ENCODE measurements around the gene DIDO1.

Gene DIDO1

DNA sequence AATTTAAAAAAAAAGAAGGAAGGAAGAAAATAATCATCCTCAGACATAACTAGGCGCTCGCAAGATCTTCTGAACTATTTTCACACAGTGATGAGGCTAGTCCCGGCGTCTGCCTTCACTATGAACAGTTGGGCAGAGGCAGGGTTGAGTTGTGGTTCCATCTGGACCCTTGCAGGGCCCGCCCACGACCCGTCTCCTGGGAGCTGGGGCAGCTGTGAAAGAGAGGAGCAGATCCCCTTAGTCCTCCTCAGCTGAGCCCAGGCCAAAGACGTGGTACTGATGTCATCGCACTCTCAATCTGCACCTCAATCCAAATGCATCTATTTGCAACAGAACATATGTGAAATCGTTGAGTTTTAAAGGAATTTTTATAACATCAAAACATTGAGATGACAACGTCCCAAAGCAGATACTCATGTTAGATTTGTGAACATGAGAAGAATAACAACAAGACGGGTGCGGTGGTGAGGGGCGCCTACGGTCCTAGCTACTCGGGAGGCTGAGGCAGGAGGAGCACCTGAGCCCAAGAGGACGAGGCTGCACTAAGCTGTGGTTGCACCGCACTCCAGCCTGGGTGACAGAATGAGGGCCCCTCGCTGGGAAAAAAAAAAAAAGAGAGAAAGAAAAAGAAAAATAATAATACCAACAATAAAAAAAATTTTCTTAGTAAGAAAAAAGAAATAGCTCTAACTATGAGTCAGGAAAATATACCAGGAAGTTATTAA is 80.0 kb downstream of the DIDO1 start:
- DNase-seq, result peak; percentile 81

GRCh38 chr20:62845416-62846160 is 80.7 kb downstream of the DIDO1 start:
- no peak for DNase-seq

GRCh38 chr20:62844182-62844581 is 82.1 kb downstream of the DIDO1 start:
- no peak for DNase-seq

- no peak for DNase-seq
These were observed 82.6 kb downstream of the DIDO1 start for GRCh38 chr20:62843656-62844055.

GRCh38 chr20:62841705-62842212 is 84.5 kb downstream of the DIDO1 start:
- DNase-seq, result no peak

DNA sequence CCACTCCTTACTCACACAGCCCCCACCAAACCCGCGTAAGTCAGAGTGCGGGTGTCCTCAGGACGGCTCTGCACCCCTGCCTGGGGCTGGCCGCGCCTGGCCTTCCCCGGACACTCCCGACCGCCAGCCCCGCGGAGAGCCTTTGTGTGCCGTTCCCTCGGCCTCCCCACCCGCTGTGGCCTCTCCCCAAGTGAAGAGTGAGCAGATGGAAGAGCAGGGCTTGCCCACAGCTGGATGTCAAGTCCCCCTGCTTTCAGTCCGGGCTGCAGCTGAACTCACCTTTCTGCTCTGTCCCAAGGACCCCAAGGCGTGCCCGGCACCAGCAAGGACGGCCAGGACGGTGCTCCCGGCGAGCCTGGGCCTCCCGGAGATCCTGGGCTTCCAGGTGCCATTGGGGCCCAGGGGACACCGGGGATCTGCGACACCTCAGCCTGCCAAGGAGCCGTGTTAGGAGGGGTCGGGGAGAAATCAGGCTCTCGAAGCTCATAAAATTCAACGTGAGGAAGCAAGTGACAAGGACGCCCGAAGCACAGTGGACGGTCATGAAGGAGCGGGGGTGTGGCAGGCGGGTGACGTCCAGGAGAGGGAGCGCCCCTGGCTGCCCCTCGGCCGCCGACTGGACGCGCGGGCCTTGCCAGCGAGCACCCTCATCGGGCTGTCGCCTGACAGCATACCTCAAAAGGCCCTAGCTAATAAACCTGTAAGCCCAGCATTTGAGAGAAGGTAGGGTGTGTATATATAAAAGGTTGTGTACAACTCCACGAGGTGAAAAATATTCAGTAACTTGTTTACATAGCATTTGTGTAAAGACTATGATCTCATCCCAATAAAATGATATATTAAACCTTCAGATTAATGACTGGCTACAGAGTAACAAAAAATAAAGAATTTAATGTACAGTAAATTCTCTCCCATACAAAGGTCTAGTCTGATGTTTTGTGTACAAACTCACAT is 85.8 kb downstream of the DIDO1 start:
- DNase-seq, result no peak

DNA sequence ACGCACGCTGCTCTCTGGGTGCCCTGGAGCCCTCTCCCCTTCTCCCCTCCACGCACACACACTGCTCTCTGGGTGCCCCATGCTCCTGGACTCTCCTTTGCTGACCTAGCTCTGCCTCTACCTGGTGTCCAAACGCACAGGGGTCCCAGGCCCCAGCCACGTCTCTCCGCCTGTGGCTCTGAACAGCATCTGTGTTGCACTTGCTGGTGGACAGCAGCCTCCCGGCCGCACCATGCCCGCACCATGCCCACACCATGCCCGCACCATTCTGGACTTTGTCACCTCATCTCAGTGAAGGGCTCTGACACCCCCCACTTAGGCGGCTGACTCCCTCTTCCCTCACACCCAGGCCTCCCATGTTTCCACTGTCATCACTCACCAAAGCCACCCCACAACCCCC is 86.5 kb downstream of the DIDO1 start:
- no peak for DNase-seq

- DNase-seq, result no peak
These were observed 87.0 kb downstream of the DIDO1 start for GRCh38 chr20:62839261-62839660.

DNA sequence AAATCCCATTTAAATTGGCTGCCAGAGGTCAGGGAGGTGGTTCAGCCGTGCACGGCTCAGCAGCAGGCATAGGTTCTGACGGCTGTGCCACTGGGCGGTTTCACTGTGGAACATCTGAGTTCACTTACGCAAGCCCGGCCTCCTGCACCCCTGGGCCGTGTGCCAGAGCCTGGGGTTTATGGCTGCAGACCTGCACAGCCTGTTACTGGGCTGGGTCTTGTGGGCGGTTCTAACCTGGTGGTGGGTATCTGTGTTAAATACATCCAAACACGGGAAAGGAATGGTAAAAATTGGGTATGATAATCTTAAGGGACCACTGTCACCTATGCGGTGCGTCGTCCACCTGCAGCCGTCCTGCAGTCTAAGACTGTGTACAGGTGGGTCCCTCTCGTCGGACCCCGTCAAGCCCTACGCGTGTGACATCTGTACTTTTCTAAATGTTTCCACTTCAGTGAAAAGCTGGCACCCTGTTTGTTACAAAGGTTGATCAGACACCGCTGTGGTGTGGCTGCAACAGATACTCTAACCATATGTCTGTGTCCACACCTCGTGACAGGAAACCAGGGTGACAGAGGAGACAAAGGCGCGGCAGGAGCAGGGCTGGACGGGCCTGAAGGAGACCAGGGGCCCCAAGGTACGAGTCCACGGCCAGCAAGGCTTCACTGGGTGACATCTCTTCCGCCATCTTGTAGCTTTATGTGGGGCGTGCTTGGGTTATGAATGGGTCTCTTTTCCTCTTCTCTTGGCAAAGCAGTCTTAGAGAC is 88.0 kb downstream of the DIDO1 start:
- no peak for DNase-seq

DNA sequence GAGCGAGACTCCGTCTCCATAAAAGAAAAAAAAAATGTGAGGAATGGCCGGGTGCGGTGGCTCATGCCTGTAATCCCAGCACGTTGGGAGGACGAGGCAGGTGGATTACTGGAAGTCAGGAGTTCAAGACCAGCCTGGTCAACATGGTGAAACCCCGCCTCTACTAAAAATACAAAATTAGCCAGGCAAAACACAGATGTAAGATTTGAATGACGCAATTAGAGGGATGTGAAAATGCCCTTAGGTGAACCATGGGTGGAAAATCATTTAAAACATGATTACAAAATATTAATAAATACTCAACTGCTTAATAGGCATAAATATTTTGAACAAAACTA is 88.5 kb downstream of the DIDO1 start:
- DNase-seq, result no peak

DNA sequence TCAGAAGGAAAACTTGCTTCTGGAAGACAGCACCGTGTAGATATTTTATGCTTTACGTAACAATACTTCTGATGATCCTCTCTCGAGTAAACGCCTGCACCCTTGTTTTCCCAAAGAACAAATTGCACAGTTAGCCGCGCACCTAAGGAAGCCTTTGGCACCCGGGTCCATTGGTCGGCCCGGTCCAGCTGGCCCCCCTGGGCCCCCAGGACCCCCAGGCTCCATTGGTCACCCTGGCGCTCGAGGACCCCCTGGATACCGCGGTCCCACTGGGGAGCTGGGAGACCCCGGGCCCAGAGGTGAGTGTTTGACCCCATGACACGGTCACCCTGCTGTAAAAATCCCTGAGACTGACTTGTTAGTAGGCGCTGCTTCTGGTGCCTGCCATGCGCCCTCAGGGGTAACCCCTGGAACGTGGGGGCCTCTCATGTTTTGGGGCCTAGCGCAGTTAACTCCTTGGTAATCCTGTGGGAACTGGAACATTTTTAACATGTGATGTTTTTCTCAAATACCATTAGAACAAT is 89.3 kb downstream of the DIDO1 start:
- DNase-seq, result no peak

- no peak for DNase-seq
These were observed 90.1 kb downstream of the DIDO1 start for GRCh38 chr20:62835931-62836861.

GRCh38 chr20:62834967-62835730 is 91.2 kb downstream of the DIDO1 start:
- DNase-seq, result peak; percentile 61

DNA sequence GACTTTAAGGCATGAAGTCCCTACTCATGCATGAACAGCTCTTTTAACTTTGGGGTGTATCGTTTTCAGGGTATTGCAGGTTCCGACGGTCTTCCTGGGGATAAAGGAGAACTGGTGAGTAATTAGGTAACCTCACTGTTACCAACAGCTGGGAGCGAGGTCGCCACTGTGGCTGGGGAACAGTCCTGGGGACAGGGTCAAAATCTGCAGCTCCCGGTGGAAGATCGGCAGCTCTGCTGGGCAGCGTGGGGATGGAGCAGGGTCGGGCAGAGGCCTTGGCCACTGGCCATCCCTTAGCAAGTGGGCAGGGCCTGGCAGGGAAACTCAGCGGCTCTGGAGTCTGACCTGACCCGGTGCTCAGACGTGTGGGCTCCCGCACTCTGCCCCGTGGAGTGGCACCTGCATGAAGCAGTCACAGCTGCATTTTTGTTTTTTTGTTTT is 93.3 kb downstream of the DIDO1 start:
- DNase-seq, result no peak

- DNase-seq, result peak; percentile 39
These were observed 93.9 kb downstream of the DIDO1 start for GRCh38 chr20:62832212-62832922.

DNA sequence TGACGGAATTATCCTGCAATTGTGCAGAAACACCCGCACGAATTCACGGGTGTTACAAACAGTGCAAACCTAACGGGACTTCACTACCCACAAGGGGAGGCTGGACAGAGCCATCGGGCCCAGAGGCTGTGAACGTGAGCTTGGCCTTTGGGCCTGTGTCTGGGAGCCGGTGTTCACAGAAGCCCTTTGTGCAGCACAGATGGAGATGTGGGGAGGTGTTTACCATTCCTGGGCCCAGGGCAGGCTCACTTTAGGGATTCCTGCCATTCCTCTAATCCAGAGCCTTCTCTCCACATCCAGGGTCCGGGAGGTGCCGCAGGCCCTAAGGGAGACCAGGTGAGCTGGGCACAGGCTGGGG is 94.5 kb downstream of the DIDO1 start:
- DNase-seq, result no peak

GRCh38 chr20:62831361-62831788 is 94.9 kb downstream of the DIDO1 start:
- no peak for DNase-seq

DNA sequence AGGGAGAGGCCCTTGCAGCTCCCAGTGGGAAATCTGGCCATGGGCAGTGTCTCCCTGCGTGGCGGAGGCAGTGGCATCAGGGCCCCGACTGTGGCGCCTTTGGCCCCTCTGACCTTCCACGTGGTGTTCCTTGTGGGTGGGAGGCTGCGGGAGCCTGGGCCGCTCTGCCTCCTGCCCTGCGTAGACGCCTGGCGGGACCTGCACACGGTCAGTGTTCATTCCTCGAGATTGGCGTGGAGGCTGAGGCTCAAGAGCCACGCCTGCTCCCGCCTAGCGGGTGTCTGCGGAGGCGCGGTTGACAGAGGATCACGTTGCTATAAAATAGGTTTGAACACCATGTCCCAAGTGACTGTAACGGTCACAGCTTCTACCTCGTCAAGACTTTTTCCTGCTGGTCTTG is 95.5 kb downstream of the DIDO1 start:
- DNase-seq, result no peak

DNA sequence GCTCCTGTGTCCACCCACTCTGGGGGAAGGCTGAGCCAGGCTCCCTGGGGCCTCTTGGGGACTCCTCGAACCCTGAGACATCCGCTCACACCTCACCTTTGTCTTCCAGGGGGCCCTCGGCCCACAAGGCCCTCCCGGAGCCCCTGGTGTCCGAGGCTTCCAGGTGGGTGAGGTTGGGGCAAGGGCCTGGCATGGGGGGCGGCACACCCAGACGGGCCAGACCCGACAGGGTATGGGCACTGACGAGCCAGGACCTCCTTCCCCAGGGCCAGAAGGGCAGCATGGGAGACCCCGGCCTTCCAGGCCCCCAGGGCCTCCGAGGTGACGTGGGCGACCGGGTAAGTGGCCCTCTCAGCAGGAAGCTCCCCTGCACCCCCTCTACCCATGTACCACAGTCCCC is 96.1 kb downstream of the DIDO1 start:
- no peak for DNase-seq
